HG03457 (cell line): ENCODE data around the gene NKX3-2.
"Not testable (repeated sequence)": the region's sequence is repeated elsewhere in the genome, so short reads cannot be mapped to it uniquely, and the experiment has no call there.

ENCODE experiments used
- ATAC-seq: cut with Tn5 transposase; IDR thresholded peaks from one replicate; pipeline ENCODE4 v1.9.1; 2021; ENCODE audit warnings: moderate number of reproducible peaks; ENCODE audit not compliant: unreplicated experiment

The NKX3-2 gene

GRCh38 chr4:13543839-13544605 is at the start of gene NKX3-2:
Gene NKX3-2 (minus strand): TSS chr4:13544508. CDS start chr4:13544414, 94 bp downstream.
- no peak for ATAC-seq

GRCh38 chr4:13592220-13592619 is 47.9 kb upstream of the NKX3-2 start:
- ATAC-seq, result no peak

GRCh38 chr4:13590766-13591165 is 46.5 kb upstream of the NKX3-2 start:
- no peak for ATAC-seq

GRCh38 chr4:13588954-13589353 is 44.6 kb upstream of the NKX3-2 start:
- ATAC-seq, result no peak

GRCh38 chr4:13584481-13584880 is 40.2 kb upstream of the NKX3-2 start:
- ATAC-seq, result no peak

GRCh38 chr4:13580036-13580435 is 35.7 kb upstream of the NKX3-2 start:
- ATAC-seq, result no peak

- no peak for ATAC-seq
Measured at GRCh38 chr4:13577660-13578059, 33.4 kb upstream of the NKX3-2 start.

GRCh38 chr4:13570916-13571315 is 26.6 kb upstream of the NKX3-2 start:
- ATAC-seq, result no peak

GRCh38 chr4:13567125-13567524 is 22.8 kb upstream of the NKX3-2 start:
- ATAC-seq, result no peak

GRCh38 chr4:13562876-13563275 is 18.6 kb upstream of the NKX3-2 start:
- no peak for ATAC-seq

GRCh38 chr4:13561673-13562072 is 17.4 kb upstream of the NKX3-2 start:
- no peak for ATAC-seq

- ATAC-seq, result not testable (repeated sequence)
Measured at GRCh38 chr4:13560111-13560510, 15.8 kb upstream of the NKX3-2 start.

- ATAC-seq, result no peak
Measured at GRCh38 chr4:13559413-13559812, 15.1 kb upstream of the NKX3-2 start.

GRCh38 chr4:13558881-13559280 is 14.6 kb upstream of the NKX3-2 start:
- ATAC-seq, result no peak

GRCh38 chr4:13555325-13555724 is 11.0 kb upstream of the NKX3-2 start:
- ATAC-seq, result no peak

- ATAC-seq, result no peak
Measured at GRCh38 chr4:13553081-13553480, 8.8 kb upstream of the NKX3-2 start.

- peak; percentile 66 for ATAC-seq
Measured at GRCh38 chr4:13548984-13549546, 4.8 kb upstream of the NKX3-2 start.

GRCh38 chr4:13548059-13548983 is 4.0 kb upstream of the NKX3-2 start:
- ATAC-seq, result no peak

- no peak for ATAC-seq
Measured at GRCh38 chr4:13547485-13548041, 3.3 kb upstream of the NKX3-2 start.

GRCh38 chr4:13546941-13547484 is 2.7 kb upstream of the NKX3-2 start:
- ATAC-seq, result no peak
